HG03175 (cell line): ENCODE measurements around the gene LAMA5.

Experiments used
- ATAC-seq: cut with Tn5 transposase; IDR thresholded peaks from one replicate; pipeline ENCODE4 v1.9.1; 2021; ENCODE audit warnings: mild to moderate bottlenecking, moderate library complexity; ENCODE audit not compliant: unreplicated experiment

Gene LAMA5

GRCh38 chr20:62367136-62367632, at the start of gene LAMA5:
LAMA5 (minus strand) TSS chr20:62367312; CDS start chr20:62367245, 67 bp downstream.
- ATAC-seq: no peak

- no peak for ATAC-seq
These were observed 48.4 kb upstream of the LAMA5 start for GRCh38 chr20:62415354-62416111.

- ATAC-seq: no peak
These were observed 46.9 kb upstream of the LAMA5 start for GRCh38 chr20:62413896-62414481.

GRCh38 chr20:62413025-62413570, 46.0 kb upstream of the LAMA5 start:
- no peak for ATAC-seq

GRCh38 chr20:62412194-62413024, 45.3 kb upstream of the LAMA5 start:
- no peak for ATAC-seq

- no peak for ATAC-seq
These were observed 44.5 kb upstream of the LAMA5 start for GRCh38 chr20:62411479-62412193.

- no peak for ATAC-seq
These were observed 43.8 kb upstream of the LAMA5 start for GRCh38 chr20:62410746-62411478.

- ATAC-seq: no peak
These were observed 43.0 kb upstream of the LAMA5 start for GRCh38 chr20:62409931-62410745.

GRCh38 chr20:62409086-62409853, 42.2 kb upstream of the LAMA5 start:
- no peak for ATAC-seq

GRCh38 chr20:62408640-62409039, 41.5 kb upstream of the LAMA5 start:
- no peak for ATAC-seq

- ATAC-seq: no peak
These were observed 40.9 kb upstream of the LAMA5 start for GRCh38 chr20:62408055-62408454.

- ATAC-seq: peak; percentile 89
These were observed 40.3 kb upstream of the LAMA5 start, which contains the start of gene CABLES2 for GRCh38 chr20:62407221-62407992. CABLES2 (minus strand) TSS chr20:62407285; CDS start chr20:62407276, 9 bp downstream.

GRCh38 chr20:62406635-62407176, 39.6 kb upstream of the LAMA5 start:
- peak; percentile 7 for ATAC-seq

- no peak for ATAC-seq
These were observed 38.9 kb upstream of the LAMA5 start for GRCh38 chr20:62405981-62406513.

- no peak for ATAC-seq
These were observed 38.2 kb upstream of the LAMA5 start for GRCh38 chr20:62405108-62405980.

GRCh38 chr20:62404761-62405107, 37.6 kb upstream of the LAMA5 start:
- ATAC-seq: no peak
